ENCODE results near the gene AGL. TPM values are rescaled to one million over a fixed set of nuclear protein-coding genes. Genes with fewer than 3 reads are reported as not detected.

AGL gene
- 9.9 and 13.1 TPM in 2 replicates for total RNA-seq

GRCh38 chr1:99849744-99850458 is at the start of gene AGL:
Gene AGL, plus strand, starts transcription at chr1:99850361. Its CDS starts 682 bp downstream, at chr1:99851043.

GRCh38 chr1:99969729-99970621 is 119.8 kb downstream of the AGL start, which contains the start of gene SLC35A3:
Gene SLC35A3, plus strand, starts transcription at chr1:99969996. Its CDS starts 23,559 bp downstream, at chr1:99993555.

Other genes starting within 250 kb of the AGL start
- gene PALMD, start 204.2 kb upstream of the AGL start, total RNA-seq = 0.60 and 4.1 TPM in 2 replicates
- gene FRRS1, start 83.7 kb upstream of the AGL start, total RNA-seq = 67.6 and 77.8 TPM in 2 replicates
- gene SLC35A3, start 119.6 kb downstream of the AGL start, total RNA-seq = 12.0 and 15.0 TPM in 2 replicates